Mammary epithelial cell (primary cell): ENCODE data around the gene THY1.

Source experiments
- EZH2 ChIP-seq: IDR thresholded peaks from 2 replicates; pipeline ENCODE4 v1.6.1; 2012; ENCODE audit warnings: low read length, inconsistent platforms, borderline replicate concordance
- TF ChIP-seq, protein P1 (sequence below), 2 donors: IDR thresholded peaks in 1 of 2; conservative IDR thresholded peaks in 1 of 2; 2 replicates each; pipeline ENCODE4 v1.5.1; 2011 to 2012; ENCODE audit warnings: inconsistent platforms in 2 of 2, low read length in 2 of 2, mild to moderate bottlenecking in 2 of 2, control low read depth in 1 of 2, low read depth in 1 of 2; ENCODE audit not compliant: insufficient read depth in 1 of 2; ENCODE audit errors: extremely low read depth in 1 of 2

DNA sequence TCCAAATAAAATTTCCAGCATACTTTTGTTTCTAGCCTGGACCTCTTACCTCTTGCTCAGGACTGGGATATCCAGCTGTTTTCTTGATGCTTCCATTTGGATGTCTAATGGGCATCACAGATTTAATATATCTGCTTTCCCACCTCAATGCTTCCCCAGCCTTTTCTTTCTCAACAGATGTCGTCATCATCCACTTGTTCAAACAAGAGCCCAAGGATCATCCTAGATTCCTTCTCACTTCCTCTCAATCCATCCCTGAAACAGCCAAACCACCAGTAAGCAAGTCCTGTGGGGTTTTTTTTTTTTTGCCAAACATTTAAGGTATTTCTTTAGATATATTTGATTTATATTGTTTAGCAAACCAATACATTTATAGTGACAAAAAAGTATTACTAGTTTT, 12.5 kb downstream of the THY1 start:
- TF ChIP-seq, protein P1, sequence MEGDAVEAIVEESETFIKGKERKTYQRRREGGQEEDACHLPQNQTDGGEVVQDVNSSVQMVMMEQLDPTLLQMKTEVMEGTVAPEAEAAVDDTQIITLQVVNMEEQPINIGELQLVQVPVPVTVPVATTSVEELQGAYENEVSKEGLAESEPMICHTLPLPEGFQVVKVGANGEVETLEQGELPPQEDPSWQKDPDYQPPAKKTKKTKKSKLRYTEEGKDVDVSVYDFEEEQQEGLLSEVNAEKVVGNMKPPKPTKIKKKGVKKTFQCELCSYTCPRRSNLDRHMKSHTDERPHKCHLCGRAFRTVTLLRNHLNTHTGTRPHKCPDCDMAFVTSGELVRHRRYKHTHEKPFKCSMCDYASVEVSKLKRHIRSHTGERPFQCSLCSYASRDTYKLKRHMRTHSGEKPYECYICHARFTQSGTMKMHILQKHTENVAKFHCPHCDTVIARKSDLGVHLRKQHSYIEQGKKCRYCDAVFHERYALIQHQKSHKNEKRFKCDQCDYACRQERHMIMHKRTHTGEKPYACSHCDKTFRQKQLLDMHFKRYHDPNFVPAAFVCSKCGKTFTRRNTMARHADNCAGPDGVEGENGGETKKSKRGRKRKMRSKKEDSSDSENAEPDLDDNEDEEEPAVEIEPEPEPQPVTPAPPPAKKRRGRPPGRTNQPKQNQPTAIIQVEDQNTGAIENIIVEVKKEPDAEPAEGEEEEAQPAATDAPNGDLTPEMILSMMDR (conservative IDR thresholded peaks at IDR 0.05 in 1 of 2, IDR thresholded peaks at IDR 0.05 in 1 of 2; ENCODE audit: extremely low read depth in 1 of 2, insufficient read depth in 1 of 2, low read depth in 1 of 2, low read length in 2 of 2), result no peak
- no peak for TF ChIP-seq EZH2
